ENCODE measurements around the gene PRDM16.

Gene PRDM16

GRCh38 chr1:3333903-3334302, 264.9 kb downstream of the PRDM16 start:
- no peak for DNase-seq

GRCh38 chr1:3334366-3334765, 265.4 kb downstream of the PRDM16 start:
- DNase-seq: no peak

GRCh38 chr1:3335754-3336640, 267.0 kb downstream of the PRDM16 start:
- no peak for DNase-seq

GRCh38 chr1:3336641-3337630, 267.9 kb downstream of the PRDM16 start:
- DNase-seq: no peak

GRCh38 chr1:3337798-3338724, 269.1 kb downstream of the PRDM16 start:
- no peak for DNase-seq

- no peak for DNase-seq
Measured at GRCh38 chr1:3338725-3339070, 269.7 kb downstream of the PRDM16 start.

- DNase-seq: no peak
Measured at GRCh38 chr1:3339856-3340255, 270.9 kb downstream of the PRDM16 start.

GRCh38 chr1:3340548-3341235, 271.7 kb downstream of the PRDM16 start:
- no peak for DNase-seq

- no peak for DNase-seq
Measured at GRCh38 chr1:3341236-3341994, 272.4 kb downstream of the PRDM16 start.

- no peak for DNase-seq
Measured at GRCh38 chr1:3342960-3343359, 274.0 kb downstream of the PRDM16 start.

- DNase-seq: no peak
Measured at GRCh38 chr1:3344395-3344794, 275.4 kb downstream of the PRDM16 start.

- no peak for DNase-seq
Measured at GRCh38 chr1:3345792-3346191, 276.8 kb downstream of the PRDM16 start.

- no peak for DNase-seq
Measured at GRCh38 chr1:3346478-3346877, 277.5 kb downstream of the PRDM16 start.

- no peak for DNase-seq
Measured at GRCh38 chr1:3347257-3348020, 278.4 kb downstream of the PRDM16 start.

- DNase-seq: no peak
Measured at GRCh38 chr1:3348196-3348865, 279.3 kb downstream of the PRDM16 start.

GRCh38 chr1:3349161-3349967, 280.4 kb downstream of the PRDM16 start:
- DNase-seq: no peak

- no peak for DNase-seq
Measured at GRCh38 chr1:3349968-3350299, 280.9 kb downstream of the PRDM16 start.

- no peak for DNase-seq
Measured at GRCh38 chr1:3350506-3351261, 281.7 kb downstream of the PRDM16 start.
